Measurements from ENCODE around the gene LHB. TPM values are rescaled to one million over a fixed set of nuclear protein-coding genes. Genes with fewer than 3 reads are reported as not detected.
A peak's percentile ranks its signal among the peaks of the same experiment; 100 is the strongest.
"Not testable (repeated sequence)": the region's sequence is repeated elsewhere in the genome, so short reads cannot be mapped to it uniquely, and the experiment has no call there.

The LHB gene
- total RNA-seq, 4 donors from 2014 or later: 2.6 TPM; not detected in 3

GRCh38 chr19:49056101-49056901, 39.4 kb upstream of the LHB start:
- Histone ChIP-seq H3K4me3 (peak overlapping the region; percentile 35 to 58 (median 51)), H3K27ac (no peak overlapping the region), H3K4me1 (peaks cover 0 to 27% (median 14%) of the 10 kb centered on the region in 4 donors), H3K36me3 (no peaks in the 10 kb centered on the region), H3K9me3 (no peaks in the 10 kb centered on the region), H3K27me3 (peaks cover 0 to 52% of the 10 kb centered on the region in 2 donors)
- peak in 4 of 5 experiments; percentile 26 to 35 (median 32) for TF ChIP-seq CTCF (IDR thresholded peaks at IDR 0.05)
- TF ChIP-seq EP300 (IDR thresholded peaks at IDR 0.05): no peak
- DNase-seq (ENCODE audit: low spot score in 2 of 2): peak; percentile 10 to 25
- WGBS, 2 donors: 0 to 1% methylated on average over 18 to 60 of the region's 63 CpGs

- not testable (repeated sequence) for H3K27me3 ChIP-seq; H3K27ac ChIP-seq; H3K36me3 ChIP-seq; DNase-seq (ENCODE audit: low spot score in 2 of 2); H3K4me3 ChIP-seq; H3K9me3 ChIP-seq; H3K4me1 ChIP-seq
- 74 to 81% methylated on average over 11 to 22 of the region's 24 CpGs for WGBS, 2 donors
Measured at GRCh38 chr19:49050376-49051033, 33.6 kb upstream of the LHB start.

- H3K4me3 ChIP-seq; H3K9me3 ChIP-seq; H3K4me1 ChIP-seq; DNase-seq (ENCODE audit: low spot score in 2 of 2); H3K27me3 ChIP-seq; H3K27ac ChIP-seq; H3K36me3 ChIP-seq: not testable (repeated sequence)
- WGBS, 2 donors: 76 to 92% methylated on average over 3 of the region's 4 CpGs
Measured at GRCh38 chr19:49049834-49050233, 32.9 kb upstream of the LHB start.

- H3K4me3 ChIP-seq; H3K4me1 ChIP-seq; H3K36me3 ChIP-seq; H3K27me3 ChIP-seq; DNase-seq (ENCODE audit: low spot score in 2 of 2); H3K9me3 ChIP-seq; H3K27ac ChIP-seq: not testable (repeated sequence)
- 52 to 56% methylated on average over 6 to 9 of the region's 12 CpGs for WGBS, 2 donors
Measured at GRCh38 chr19:49049011-49049410, 32.1 kb upstream of the LHB start, which contains the start of gene CGB8. TSS of gene CGB8 (minus strand) at chr19:49049111. CDS start at chr19:49048739, 372 bp downstream.

GRCh38 chr19:49043548-49043947, 26.7 kb upstream of the LHB start, which contains the start of gene CGB5:
TSS of gene CGB5 (plus strand) at chr19:49043848. CDS start at chr19:49044210, 362 bp downstream.
- H3K9me3 ChIP-seq; H3K4me1 ChIP-seq; H3K4me3 ChIP-seq; H3K27me3 ChIP-seq; DNase-seq (ENCODE audit: low spot score in 2 of 2); H3K27ac ChIP-seq; H3K36me3 ChIP-seq: not testable (repeated sequence)
- 62 to 65% methylated on average over 14 to 15 of the region's 15 CpGs for WGBS, 2 donors

- H3K27me3 ChIP-seq; DNase-seq (ENCODE audit: low spot score in 2 of 2); H3K27ac ChIP-seq; H3K36me3 ChIP-seq; H3K4me1 ChIP-seq; H3K4me3 ChIP-seq; H3K9me3 ChIP-seq: not testable (repeated sequence)
- WGBS, 2 donors: 77 to 89% methylated on average over 2 to 4 of the region's 4 CpGs
Measured at GRCh38 chr19:49042666-49043065, 25.8 kb upstream of the LHB start.

GRCh38 chr19:49042177-49042576, 25.3 kb upstream of the LHB start:
- Histone ChIP-seq H3K36me3 (no peaks in the 10 kb centered on the region), H3K4me3 (no peak overlapping the region), H3K9me3 (no peaks in the 10 kb centered on the region), H3K27me3 (no peaks in the 10 kb centered on the region), H3K4me1 (no peaks in the 10 kb centered on the region), H3K27ac (no peak overlapping the region)
- no peak for DNase-seq (ENCODE audit: low spot score in 2 of 2)
- TF ChIP-seq EP300 (IDR thresholded peaks at IDR 0.05) (no peak), POLR2A (IDR thresholded peaks at IDR 0.05) (no peak), CTCF (IDR thresholded peaks at IDR 0.05) (no peak)
- 74 to 85% methylated on average over 17 of the region's 17 CpGs for WGBS, 2 donors

- H3K4me3 ChIP-seq; H3K27me3 ChIP-seq; H3K36me3 ChIP-seq; DNase-seq (ENCODE audit: low spot score in 2 of 2); H3K27ac ChIP-seq; H3K9me3 ChIP-seq; H3K4me1 ChIP-seq: not testable (repeated sequence)
- WGBS, 2 donors: 54 to 59% methylated on average over 9 of the region's 9 CpGs
Measured at GRCh38 chr19:49039736-49040135, 22.8 kb upstream of the LHB start.

GRCh38 chr19:49038557-49039276, 21.8 kb upstream of the LHB start:
- H3K4me1 ChIP-seq; H3K9me3 ChIP-seq; H3K4me3 ChIP-seq; DNase-seq (ENCODE audit: low spot score in 2 of 2); H3K27me3 ChIP-seq; H3K27ac ChIP-seq; H3K36me3 ChIP-seq: not testable (repeated sequence)
- 82 to 83% methylated on average over 17 to 26 of the region's 26 CpGs for WGBS, 2 donors

- H3K4me3 ChIP-seq; H3K27me3 ChIP-seq; H3K9me3 ChIP-seq; DNase-seq (ENCODE audit: low spot score in 2 of 2); H3K36me3 ChIP-seq; H3K4me1 ChIP-seq; H3K27ac ChIP-seq: not testable (repeated sequence)
- 83 to 89% methylated on average over 8 of the region's 8 CpGs for WGBS, 2 donors
Measured at GRCh38 chr19:49038111-49038510, 21.2 kb upstream of the LHB start.
